ENCODE measurements around the gene CHD3. TPM values are rescaled to one million over a fixed set of nuclear protein-coding genes. Genes with fewer than 3 reads are reported as not detected.

CHD3 gene
- total and polyA plus RNA-seq, 2 of the 13 experiments (the other 11 are each of a cell fraction or from before 2014, with no cell fraction given), result 2.7 to 3.7 TPM

GRCh38 chr17:7843536-7844291 is 44.9 kb upstream of the CHD3 start (continued):
- TF ChIP-seq, protein P1, sequence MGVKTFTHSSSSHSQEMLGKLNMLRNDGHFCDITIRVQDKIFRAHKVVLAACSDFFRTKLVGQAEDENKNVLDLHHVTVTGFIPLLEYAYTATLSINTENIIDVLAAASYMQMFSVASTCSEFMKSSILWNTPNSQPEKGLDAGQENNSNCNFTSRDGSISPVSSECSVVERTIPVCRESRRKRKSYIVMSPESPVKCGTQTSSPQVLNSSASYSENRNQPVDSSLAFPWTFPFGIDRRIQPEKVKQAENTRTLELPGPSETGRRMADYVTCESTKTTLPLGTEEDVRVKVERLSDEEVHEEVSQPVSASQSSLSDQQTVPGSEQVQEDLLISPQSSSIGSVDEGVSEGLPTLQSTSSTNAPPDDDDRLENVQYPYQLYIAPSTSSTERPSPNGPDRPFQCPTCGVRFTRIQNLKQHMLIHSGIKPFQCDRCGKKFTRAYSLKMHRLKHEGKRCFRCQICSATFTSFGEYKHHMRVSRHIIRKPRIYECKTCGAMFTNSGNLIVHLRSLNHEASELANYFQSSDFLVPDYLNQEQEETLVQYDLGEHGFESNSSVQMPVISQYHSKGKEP (CRISPR knock-in tag; IDR thresholded peaks at IDR 0.05), result no peak
- no peak for TF ChIP-seq ZNF792 (CRISPR knock-in tag; IDR thresholded peaks at IDR 0.05)
- no peak for TF ChIP-seq ZBTB8A (CRISPR knock-in tag; IDR thresholded peaks at IDR 0.05; ENCODE audit: borderline replicate concordance, low read depth)
- TF ChIP-seq PAWR (CRISPR knock-in tag; IDR thresholded peaks at IDR 0.05; ENCODE audit: borderline replicate concordance), result no peak
- TF ChIP-seq MTA3 (CRISPR knock-in tag; IDR thresholded peaks at IDR 0.05), result no peak
- TF ChIP-seq WIZ (CRISPR knock-in tag; IDR thresholded peaks at IDR 0.05), result no peak
- no peak for TF ChIP-seq STAT6 (CRISPR knock-in tag; IDR thresholded peaks at IDR 0.05; ENCODE audit: borderline replicate concordance)
- TF ChIP-seq MAFK (conservative IDR thresholded peaks at IDR 0.05 in 1 of 2, IDR thresholded peaks at IDR 0.05 in 1 of 2; ENCODE audit: low read length in 2 of 2), result no peak
- TF ChIP-seq TCF12 (IDR thresholded peaks at IDR 0.05), result no peak
- TF ChIP-seq TCF12 (CRISPR knock-in tag; IDR thresholded peaks at IDR 0.05), result no peak
- TF ChIP-seq KAT2B (IDR thresholded peaks at IDR 0.05; ENCODE audit: borderline replicate concordance, low read depth, low read length), result no peak
- TF ChIP-seq KMT2A (CRISPR knock-in tag; IDR thresholded peaks at IDR 0.05), result no peak
- TF ChIP-seq ZNF30 (CRISPR knock-in tag; IDR thresholded peaks at IDR 0.05), result no peak
- TF ChIP-seq CBX5 (CRISPR knock-in tag; IDR thresholded peaks at IDR 0.05; ENCODE audit: borderline replicate concordance), result no peak
- no peak for TF ChIP-seq IRX3 (CRISPR knock-in tag; IDR thresholded peaks at IDR 0.05; ENCODE audit: borderline replicate concordance, low read depth)
- TF ChIP-seq, protein P2, sequence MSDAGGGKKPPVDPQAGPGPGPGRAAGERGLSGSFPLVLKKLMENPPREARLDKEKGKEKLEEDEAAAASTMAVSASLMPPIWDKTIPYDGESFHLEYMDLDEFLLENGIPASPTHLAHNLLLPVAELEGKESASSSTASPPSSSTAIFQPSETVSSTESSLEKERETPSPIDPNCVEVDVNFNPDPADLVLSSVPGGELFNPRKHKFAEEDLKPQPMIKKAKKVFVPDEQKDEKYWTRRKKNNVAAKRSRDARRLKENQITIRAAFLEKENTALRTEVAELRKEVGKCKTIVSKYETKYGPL (CRISPR knock-in tag; IDR thresholded peaks at IDR 0.05), result no peak
- TF ChIP-seq REXO4 (CRISPR knock-in tag; IDR thresholded peaks at IDR 0.05; ENCODE audit: borderline replicate concordance), result no peak
- TF ChIP-seq EEA1 (CRISPR knock-in tag; IDR thresholded peaks at IDR 0.05; ENCODE audit: borderline replicate concordance), result no peak
- no peak for TF ChIP-seq ZFP36L2 (CRISPR knock-in tag; IDR thresholded peaks at IDR 0.05)
- 0 out of 2 replicates have a peak, but pooled peaks have one; percentile 48 for TF ChIP-seq ZNF33B (CRISPR knock-in tag; IDR thresholded peaks at IDR 0.05)
- no peak for TF ChIP-seq PHF5A (CRISPR knock-in tag; IDR thresholded peaks at IDR 0.05; ENCODE audit: low read depth, unreplicated experiment)
- no peak for TF ChIP-seq ZZZ3 (CRISPR knock-in tag; IDR thresholded peaks at IDR 0.05; ENCODE audit: borderline replicate concordance)
- TF ChIP-seq, protein P3, sequence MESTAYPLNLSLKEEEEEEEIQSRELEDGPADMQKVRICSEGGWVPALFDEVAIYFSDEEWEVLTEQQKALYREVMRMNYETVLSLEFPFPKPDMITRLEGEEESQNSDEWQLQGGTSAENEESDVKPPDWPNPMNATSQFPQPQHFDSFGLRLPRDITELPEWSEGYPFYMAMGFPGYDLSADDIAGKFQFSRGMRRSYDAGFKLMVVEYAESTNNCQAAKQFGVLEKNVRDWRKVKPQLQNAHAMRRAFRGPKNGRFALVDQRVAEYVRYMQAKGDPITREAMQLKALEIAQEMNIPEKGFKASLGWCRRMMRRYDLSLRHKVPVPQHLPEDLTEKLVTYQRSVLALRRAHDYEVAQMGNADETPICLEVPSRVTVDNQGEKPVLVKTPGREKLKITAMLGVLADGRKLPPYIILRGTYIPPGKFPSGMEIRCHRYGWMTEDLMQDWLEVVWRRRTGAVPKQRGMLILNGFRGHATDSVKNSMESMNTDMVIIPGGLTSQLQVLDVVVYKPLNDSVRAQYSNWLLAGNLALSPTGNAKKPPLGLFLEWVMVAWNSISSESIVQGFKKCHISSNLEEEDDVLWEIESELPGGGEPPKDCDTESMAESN (CRISPR knock-in tag; conservative IDR thresholded peaks at IDR 0.05), result no peak
- TF ChIP-seq ZNF501 (CRISPR knock-in tag; IDR thresholded peaks at IDR 0.05), result no peak; the same call in 1 of the 2 replicates
- TF ChIP-seq ZNF777 (CRISPR knock-in tag; IDR thresholded peaks at IDR 0.05), result no peak; the same call in none of the 2 replicates
